Measurements from ENCODE around the gene EGF.

GRCh38 chr4:109925396-109925795, 12.7 kb downstream of the EGF start:
- TF ChIP-seq, protein P1, sequence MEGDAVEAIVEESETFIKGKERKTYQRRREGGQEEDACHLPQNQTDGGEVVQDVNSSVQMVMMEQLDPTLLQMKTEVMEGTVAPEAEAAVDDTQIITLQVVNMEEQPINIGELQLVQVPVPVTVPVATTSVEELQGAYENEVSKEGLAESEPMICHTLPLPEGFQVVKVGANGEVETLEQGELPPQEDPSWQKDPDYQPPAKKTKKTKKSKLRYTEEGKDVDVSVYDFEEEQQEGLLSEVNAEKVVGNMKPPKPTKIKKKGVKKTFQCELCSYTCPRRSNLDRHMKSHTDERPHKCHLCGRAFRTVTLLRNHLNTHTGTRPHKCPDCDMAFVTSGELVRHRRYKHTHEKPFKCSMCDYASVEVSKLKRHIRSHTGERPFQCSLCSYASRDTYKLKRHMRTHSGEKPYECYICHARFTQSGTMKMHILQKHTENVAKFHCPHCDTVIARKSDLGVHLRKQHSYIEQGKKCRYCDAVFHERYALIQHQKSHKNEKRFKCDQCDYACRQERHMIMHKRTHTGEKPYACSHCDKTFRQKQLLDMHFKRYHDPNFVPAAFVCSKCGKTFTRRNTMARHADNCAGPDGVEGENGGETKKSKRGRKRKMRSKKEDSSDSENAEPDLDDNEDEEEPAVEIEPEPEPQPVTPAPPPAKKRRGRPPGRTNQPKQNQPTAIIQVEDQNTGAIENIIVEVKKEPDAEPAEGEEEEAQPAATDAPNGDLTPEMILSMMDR (conservative IDR thresholded peaks at IDR 0.05; ENCODE audit: low read depth, low read length), result no peak
- TF ChIP-seq EZH2 (IDR thresholded peaks at IDR 0.05; ENCODE audit: borderline replicate concordance, low read depth, low read length, poor library complexity, severe bottlenecking), result no peak

Data from A673 (cell line).